ENCODE data around the gene CLSTN3. TPM values are rescaled to one million over a fixed set of nuclear protein-coding genes. Genes with fewer than 3 reads are reported as not detected.

Gene CLSTN3
- total and polyA plus RNA-seq, 2 of the 8 experiments (the other 6 are each of a cell fraction or from before 2014, with no cell fraction given), result 20.4 to 26.3 TPM

GRCh38 chr12:7090222-7090998 is 39.8 kb upstream of the CLSTN3 start:
- DNase-seq (ENCODE audit: low read depth in 1 of 2, low spot score in 2 of 2) (no peak), FAIRE-seq (peak; percentile 83)
- peak overlapping the region in 1 of 4 experiments; percentile 28; a peak in 1 of 8 replicates for H3K4me3 ChIP-seq (ENCODE audit: extremely low read depth in 1 of 4, insufficient read depth in 2 of 4, low read depth in 3 of 4, low read length in 4 of 4)
- no peak overlapping the region for H3K4ac ChIP-seq (replicated peaks; ENCODE audit: insufficient read length, low read depth, low read length)
- no peak overlapping the region for H3K27ac ChIP-seq (ENCODE audit: low read depth, low read length)
- CTCF ChIA-PET (ENCODE audit: partially characterized antibody), result interaction anchor here (1.0 to 4.3 kb wide), 15 partner anchors 10 to 128 kb away, joined by 3 to 34 read pairs (median 5); partner anchors contain the start of genes C1RL and C1S
- no peak overlapping the region for H3K23ac ChIP-seq (ENCODE audit: insufficient read length)
- no peaks in the 10 kb centered on the region for H3K79me2 ChIP-seq (ENCODE audit: control insufficient read depth in 1 of 2, insufficient read depth in 2 of 2, low read length in 2 of 2)
- H4K5ac ChIP-seq (ENCODE audit: insufficient read length, low read depth, low read length), result peak overlapping the region; percentile 7
- peak overlapping the region; percentile 87; the same call in 1 of the 2 replicates for H2BK20ac ChIP-seq (ENCODE audit: low read length)
- peak overlapping the region; percentile 98 for H2BK12ac ChIP-seq (ENCODE audit: low read depth, low read length)
- peak overlapping the region; percentile 1; the same call in 1 of the 2 replicates for H4K8ac ChIP-seq (ENCODE audit: extremely low read depth, insufficient read depth, low read length)
- no peaks in the 10 kb centered on the region; a peak in 1 of 7 replicates for H3K27me3 ChIP-seq (replicated peaks in 1 of 4; ENCODE audit: control insufficient read depth in 3 of 4, extremely low read depth in 1 of 4, insufficient read depth in 3 of 4, low read length in 3 of 4)
- no peak overlapping the region for H3K56ac ChIP-seq (replicated peaks; ENCODE audit: insufficient read length, low read depth, low read length)
- H3K9ac ChIP-seq (replicated peaks in 1 of 4; ENCODE audit: extremely low read depth in 1 of 4, low read depth in 3 of 4, low read length in 3 of 4), result peak overlapping the region in 1 of 4 experiments; percentile 24; a peak in 1 of 7 replicates
- H3K4me2 ChIP-seq (ENCODE audit: insufficient read depth in 1 of 2, low read depth in 2 of 2, low read length in 2 of 2), result peak overlapping the region; percentile 45 to 84
- H2AFZ ChIP-seq (ENCODE audit: low read length), result peak overlapping the region; percentile 21; the same call in 1 of the 2 replicates
- H2BK5ac ChIP-seq (ENCODE audit: low read depth, low read length), result peak overlapping the region; percentile 49
- no peaks in the 10 kb centered on the region for H3K9me3 ChIP-seq (ENCODE audit: insufficient read depth in 2 of 2, low read depth in 1 of 2, low read length in 1 of 2)
- H4K91ac ChIP-seq (replicated peaks; ENCODE audit: insufficient read length, low read length), result peak overlapping the region; percentile 35
- peaks cover 7 to 21% (median 16%) of the 10 kb centered on the region in 4 experiments for H3K4me1 ChIP-seq (replicated peaks in 1 of 4; ENCODE audit: control insufficient read depth in 3 of 4, insufficient read depth in 4 of 4, low read length in 3 of 4)
- peak overlapping the region; percentile 97; the same call in 1 of the 2 replicates for H2BK15ac ChIP-seq (ENCODE audit: low read length)
- no peaks in the 10 kb centered on the region for H3K79me1 ChIP-seq (ENCODE audit: low read depth, low read length)
- H2BK120ac ChIP-seq (replicated peaks; ENCODE audit: low read depth, low read length), result no peak overlapping the region
- peaks cover 2% of the 10 kb centered on the region; the same call in 1 of the 2 replicates for H3K23me2 ChIP-seq (ENCODE audit: low read depth, low read length)
- H3K14ac ChIP-seq (ENCODE audit: insufficient read length), result no peak overlapping the region
- peak overlapping the region; percentile 88 for H3K18ac ChIP-seq (ENCODE audit: extremely low read depth, low read length)
- POLR2A ChIA-PET (ENCODE audit: partially characterized antibody), result interaction anchor here (0.7 to 2.6 kb wide), 11 partner anchors 9 to 165 kb away, joined by 3 to 14 read pairs (median 3); partner anchors contain the start of genes C12orf57, C1RL and RNU7-1
- no peaks in the 10 kb centered on the region; a peak in 1 of 8 replicates for H3K36me3 ChIP-seq (ENCODE audit: control insufficient read depth in 2 of 4, insufficient read depth in 4 of 4, low read length in 3 of 4)
- H4K20me1 ChIP-seq (replicated peaks in 1 of 2; ENCODE audit: control insufficient read depth in 1 of 2, insufficient read depth in 2 of 2, low read length in 2 of 2), result peaks cover 0 to under 1% of the 10 kb centered on the region in 2 experiments
- WGBS, 2 experiments (ENCODE audit: extremely low coverage in 1 of 2, insufficient coverage in 1 of 2, insufficient read length in 1 of 2, insufficient replicate concordance in 2 of 2, low coverage in 1 of 2, low lambda C conversion rate in 2 of 2, missing lambda C conversion rate in 1 of 2), result 69% methylated on average over 16 of the region's 16 CpGs; no CpG with 5 or more reads in 1 of the 2 experiments
- H2AK5ac ChIP-seq (ENCODE audit: low read depth, low read length), result no peak overlapping the region
- TF ChIP-seq USF2 (IDR thresholded peaks at IDR 0.05; ENCODE audit: low read length) (no peak), RFX5 (IDR thresholded peaks at IDR 0.05; ENCODE audit: borderline replicate concordance, low read depth, low read length) (no peak), BCL11A (IDR thresholded peaks at IDR 0.05; ENCODE audit: low read depth in 2 of 2, low read length in 2 of 2) (no peak), SP4 (IDR thresholded peaks at IDR 0.05; ENCODE audit: low read length) (no peak), TBP (IDR thresholded peaks at IDR 0.05; ENCODE audit: low read depth, low read length) (no peak), HDAC6 (IDR thresholded peaks at IDR 0.05; ENCODE audit: low read depth, low read length) (no peak), CBX8 (IDR thresholded peaks at IDR 0.05; ENCODE audit: borderline replicate concordance, low read depth, low read length) (no peak), ASH2L (IDR thresholded peaks at IDR 0.05; ENCODE audit: low read length) (peak; percentile 66), MAX (IDR thresholded peaks at IDR 0.05) (peak; percentile 52; the same call in 1 of the 2 replicates), CREB1 (IDR thresholded peaks at IDR 0.05) (peak; percentile 44; the same call in 1 of the 2 replicates)
